ENCODE results near the gene PLPP2.
"Not testable (repeated sequence)": the region's sequence is repeated elsewhere in the genome, so short reads cannot be mapped to it uniquely, and the experiment has no call there.

PLPP2 gene

DNA sequence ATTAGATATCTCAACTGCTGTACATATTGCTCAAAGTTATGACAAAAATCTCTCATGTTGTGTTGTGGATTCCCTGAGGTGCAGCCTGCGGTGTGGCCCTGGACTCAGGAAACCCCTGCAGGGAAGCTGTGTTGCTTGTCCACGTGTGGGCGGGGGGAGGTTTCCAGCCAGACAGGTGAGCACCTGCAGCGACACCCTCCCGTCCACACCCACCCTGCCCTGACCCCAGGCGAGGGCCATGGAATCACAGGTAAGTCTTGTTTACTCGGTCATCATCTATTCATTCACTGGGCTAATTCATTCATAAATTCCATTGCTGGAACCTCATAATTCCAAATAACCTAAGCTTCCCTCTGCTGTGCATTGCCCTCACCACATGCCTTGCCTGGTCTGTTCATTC is 14.1 kb downstream of the PLPP2 start:
- TF ChIP-seq, protein P1, sequence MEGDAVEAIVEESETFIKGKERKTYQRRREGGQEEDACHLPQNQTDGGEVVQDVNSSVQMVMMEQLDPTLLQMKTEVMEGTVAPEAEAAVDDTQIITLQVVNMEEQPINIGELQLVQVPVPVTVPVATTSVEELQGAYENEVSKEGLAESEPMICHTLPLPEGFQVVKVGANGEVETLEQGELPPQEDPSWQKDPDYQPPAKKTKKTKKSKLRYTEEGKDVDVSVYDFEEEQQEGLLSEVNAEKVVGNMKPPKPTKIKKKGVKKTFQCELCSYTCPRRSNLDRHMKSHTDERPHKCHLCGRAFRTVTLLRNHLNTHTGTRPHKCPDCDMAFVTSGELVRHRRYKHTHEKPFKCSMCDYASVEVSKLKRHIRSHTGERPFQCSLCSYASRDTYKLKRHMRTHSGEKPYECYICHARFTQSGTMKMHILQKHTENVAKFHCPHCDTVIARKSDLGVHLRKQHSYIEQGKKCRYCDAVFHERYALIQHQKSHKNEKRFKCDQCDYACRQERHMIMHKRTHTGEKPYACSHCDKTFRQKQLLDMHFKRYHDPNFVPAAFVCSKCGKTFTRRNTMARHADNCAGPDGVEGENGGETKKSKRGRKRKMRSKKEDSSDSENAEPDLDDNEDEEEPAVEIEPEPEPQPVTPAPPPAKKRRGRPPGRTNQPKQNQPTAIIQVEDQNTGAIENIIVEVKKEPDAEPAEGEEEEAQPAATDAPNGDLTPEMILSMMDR (IDR thresholded peaks at IDR 0.05; ENCODE audit: low read depth, low read length) = no peak
- no peak for DNase-seq (ENCODE audit: extremely low read depth, low read depth)

DNA sequence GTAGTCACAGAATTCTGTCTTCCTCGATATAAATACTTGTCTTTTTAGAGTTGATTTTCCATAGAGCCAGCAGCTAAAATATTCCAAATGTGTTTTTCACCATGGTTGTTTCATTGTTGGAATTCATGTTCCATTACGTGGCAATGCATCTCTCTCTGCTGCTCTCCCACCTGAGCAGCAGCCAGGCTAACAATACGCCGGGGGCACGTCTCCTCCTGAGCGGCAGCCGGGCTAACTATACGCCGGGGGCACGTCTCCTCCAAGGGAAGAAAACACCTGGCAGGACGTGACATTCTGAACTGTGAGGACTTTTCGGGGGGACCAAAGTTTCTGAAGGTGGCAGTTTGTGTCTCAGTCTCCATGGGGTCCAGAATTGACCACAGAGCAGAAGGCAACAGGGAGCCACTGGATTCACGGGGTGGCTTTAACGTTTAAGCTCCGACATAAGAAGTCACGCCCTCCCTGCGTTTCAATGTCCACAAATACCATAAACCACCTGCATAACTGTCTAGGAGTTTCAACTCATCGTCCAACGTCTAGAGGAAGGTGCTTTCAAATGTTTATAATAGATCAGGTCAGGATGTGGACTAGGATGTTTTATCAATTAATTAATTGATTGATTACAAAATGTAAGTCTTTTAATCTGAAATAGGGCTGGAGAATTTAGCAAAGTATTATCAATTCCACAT is 15.1 kb downstream of the PLPP2 start:
- no peak for DNase-seq (ENCODE audit: extremely low read depth, low read depth)
- TF ChIP-seq, protein P1 (IDR thresholded peaks at IDR 0.05; ENCODE audit: low read depth, low read length) = no peak

DNA sequence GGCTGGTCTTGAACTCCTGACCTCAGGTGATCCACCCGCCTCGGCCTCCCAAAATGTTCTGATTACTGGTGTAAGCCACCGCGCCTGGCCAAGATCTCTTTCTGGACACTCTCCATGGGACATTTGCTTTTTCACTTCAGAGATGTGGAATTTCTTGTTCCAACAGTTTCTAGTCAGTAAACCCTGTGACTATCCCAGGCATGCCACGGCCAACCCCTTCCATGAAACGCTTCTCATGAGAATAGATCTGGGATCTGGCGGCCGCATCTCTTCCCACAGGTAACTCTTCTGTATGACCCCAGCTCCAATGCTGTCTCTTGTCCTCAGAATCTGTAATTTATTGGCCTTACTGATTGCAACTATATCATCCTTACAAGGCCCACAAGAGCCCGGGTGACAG is 16.2 kb downstream of the PLPP2 start:
- TF ChIP-seq, protein P1 (IDR thresholded peaks at IDR 0.05; ENCODE audit: low read depth, low read length) = no peak
- DNase-seq (ENCODE audit: extremely low read depth, low read depth) = no peak

DNA sequence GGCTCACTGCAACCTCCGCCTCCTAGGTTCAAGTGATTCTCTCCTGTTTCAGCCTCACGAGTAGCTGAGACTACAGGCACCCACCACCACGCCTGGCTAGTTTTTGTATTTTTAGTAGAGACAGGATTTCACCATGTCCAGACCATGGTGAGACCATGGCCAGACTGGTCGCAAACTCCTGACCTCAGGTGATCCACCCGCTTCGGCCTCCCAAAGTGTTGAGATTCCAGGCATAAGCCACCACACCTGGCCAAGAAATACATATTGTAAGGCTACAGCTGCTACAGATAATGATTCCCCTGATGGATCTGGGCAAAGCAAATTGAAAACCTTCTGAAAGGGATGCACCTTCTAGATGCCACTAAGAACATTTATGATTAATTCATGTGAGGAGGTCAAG is 17.8 kb downstream of the PLPP2 start:
- TF ChIP-seq, protein P1 (IDR thresholded peaks at IDR 0.05; ENCODE audit: low read depth, low read length) = no peak
- no peak for DNase-seq (ENCODE audit: extremely low read depth, low read depth)

DNA sequence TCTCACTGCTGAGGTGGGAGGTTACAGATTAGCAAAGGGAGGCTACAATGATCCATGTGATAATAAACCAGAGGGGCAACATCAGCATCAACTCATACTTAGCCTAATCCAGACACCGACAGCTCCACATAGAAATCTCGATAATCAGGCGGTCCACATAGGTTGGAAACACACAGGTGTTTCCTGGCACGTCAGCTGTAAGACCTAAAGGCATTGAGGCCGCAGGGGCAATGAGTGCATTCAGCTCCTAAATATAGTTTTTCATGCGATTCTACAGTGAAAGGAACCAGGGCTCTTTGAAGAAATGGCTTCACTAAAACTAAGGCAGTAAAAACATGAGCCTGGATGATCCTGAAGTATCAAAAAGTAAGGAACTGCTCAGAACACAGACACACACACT is 19.3 kb downstream of the PLPP2 start:
- TF ChIP-seq, protein P1 (IDR thresholded peaks at IDR 0.05; ENCODE audit: low read depth, low read length) = no peak
- no peak for DNase-seq (ENCODE audit: extremely low read depth, low read depth)

DNA sequence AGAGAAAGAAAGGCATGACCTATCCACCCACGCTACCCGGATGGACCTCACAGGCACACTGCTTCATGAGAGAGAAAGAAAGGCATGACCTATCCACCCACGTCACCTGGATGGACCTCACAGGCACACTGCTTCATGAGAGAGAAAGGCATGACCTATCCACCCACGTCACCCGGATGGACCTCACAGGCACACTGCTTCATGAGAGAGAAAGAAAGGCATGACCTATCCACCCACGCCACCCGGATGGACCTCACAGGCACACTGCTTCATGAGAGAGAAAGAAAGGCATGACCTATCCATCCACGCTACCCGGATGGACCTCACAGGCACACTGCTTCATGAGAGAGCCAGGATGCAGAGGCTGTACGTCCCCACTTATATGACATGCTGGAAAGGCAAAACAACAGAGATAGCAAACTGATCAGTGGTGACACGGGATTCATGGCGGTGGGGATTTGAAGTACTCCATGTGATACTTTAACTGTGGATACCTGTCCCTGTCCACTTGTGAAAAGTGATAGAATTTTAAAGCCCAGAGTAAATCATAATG is 20.4 kb downstream of the PLPP2 start:
- not testable (repeated sequence) for DNase-seq (ENCODE audit: extremely low read depth, low read depth)

DNA sequence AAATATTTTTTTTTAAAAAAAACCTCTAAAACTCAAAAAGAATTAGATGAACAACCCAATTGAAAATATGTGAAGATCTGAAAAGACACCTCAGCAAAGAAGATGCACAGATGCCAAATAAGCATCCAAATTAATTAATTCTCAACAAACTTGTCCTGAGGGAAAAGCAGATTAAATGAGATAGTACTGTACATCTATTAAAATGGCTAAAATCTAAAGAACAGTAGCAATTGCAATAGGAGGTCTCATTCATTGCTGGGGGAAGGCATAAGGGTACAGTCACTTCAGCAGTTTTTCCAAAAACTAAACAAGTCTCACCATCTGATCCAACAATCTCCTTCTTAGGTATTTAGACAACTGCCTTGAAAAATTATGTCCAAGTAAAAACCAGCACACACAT is 22.0 kb downstream of the PLPP2 start:
- TF ChIP-seq, protein P1 (IDR thresholded peaks at IDR 0.05; ENCODE audit: low read depth, low read length) = no peak
- DNase-seq (ENCODE audit: extremely low read depth, low read depth) = no peak

DNA sequence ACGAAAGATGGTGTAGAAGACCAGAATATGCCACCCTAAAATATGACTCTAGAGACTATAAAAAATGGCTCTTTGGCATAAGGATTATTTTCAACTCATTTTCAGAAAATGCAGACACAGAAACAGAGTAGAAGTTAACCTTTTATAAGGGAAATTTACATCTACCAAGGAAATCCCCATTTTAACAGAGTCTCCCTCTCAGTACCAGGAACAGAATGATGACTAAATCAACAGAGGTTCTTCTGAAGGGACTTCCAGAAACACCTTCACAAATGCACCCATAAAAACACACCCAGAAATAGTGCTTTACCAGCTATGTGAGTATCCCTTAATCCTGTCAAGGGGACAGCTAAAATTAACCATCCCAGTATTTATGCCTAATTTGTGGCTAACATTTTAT is 29.1 kb downstream of the PLPP2 start:
- TF ChIP-seq, protein P1 (IDR thresholded peaks at IDR 0.05; ENCODE audit: low read depth, low read length) = no peak
- DNase-seq (ENCODE audit: extremely low read depth, low read depth) = no peak

DNA sequence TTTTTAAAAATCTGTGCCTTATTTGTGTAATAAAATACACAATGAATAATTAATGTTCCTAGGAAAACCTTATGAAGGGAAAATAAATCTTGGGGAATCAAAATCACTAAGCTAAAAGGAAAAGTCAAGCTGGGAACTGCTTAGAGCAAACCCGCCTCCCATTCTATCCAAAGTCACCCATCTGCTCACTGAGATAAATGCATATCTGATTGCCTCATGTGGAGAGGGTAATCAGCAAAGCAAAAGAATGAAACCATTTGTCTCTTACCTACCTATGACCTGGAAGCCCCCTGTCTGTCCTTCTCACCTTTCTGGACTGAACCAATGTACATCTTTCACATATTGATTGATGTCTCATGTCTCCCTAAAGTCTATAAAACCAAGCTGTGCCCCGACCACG is 34.4 kb downstream of the PLPP2 start:
- not testable (repeated sequence) for DNase-seq (ENCODE audit: extremely low read depth, low read depth)

DNA sequence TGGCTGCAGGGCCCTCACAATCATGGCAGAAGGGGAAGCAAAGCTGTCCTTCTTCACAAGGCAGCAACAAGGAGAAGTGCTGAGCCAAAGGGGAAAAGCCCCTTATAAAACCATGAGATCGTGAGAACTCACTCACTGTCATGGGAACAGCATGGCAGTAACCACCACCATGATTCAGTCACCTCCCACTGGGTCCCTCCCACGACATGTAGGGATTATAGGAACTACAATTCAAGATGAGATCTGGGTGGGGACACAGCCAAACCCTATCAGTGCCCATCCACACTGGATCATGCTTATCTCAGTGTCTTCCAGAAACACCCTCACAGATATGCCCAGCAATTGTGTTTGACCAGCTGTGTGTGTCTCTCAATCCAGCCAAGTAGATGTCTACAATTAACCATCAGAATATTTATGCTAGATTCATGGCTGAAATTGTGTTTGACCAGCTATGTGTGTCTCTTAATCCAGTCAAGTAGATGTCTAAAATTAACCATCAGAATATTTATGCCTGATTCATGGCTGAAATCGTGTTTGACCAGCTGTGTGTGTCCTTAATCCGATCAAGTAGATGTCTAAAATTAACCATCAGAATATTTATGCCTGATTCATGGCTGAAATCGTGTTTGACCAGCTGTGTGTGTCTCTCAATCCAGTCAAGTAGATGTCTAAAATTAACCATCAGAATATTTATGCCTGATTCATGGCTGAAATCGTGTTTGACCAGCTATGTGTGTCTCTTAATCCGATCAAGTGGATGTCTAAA is 38.6 kb downstream of the PLPP2 start:
- DNase-seq (ENCODE audit: extremely low read depth, low read depth) = not testable (repeated sequence)
